Transverse colon (tissue), 3 donors: ENCODE results near the gene KHDC3L.

ENCODE experiments used
- CTCF ChIP-seq, 5 experiments: fragments of 200-600 bp in 3 of 5; fragments of 450-650 bp in 2 of 5; sonication (generic) in 3 of 5; IDR thresholded peaks; 1 replicate in 2 of 5; 2 replicates in 3 of 5; pipeline ENCODE4 v1.5.1; 2016 to 2017; ENCODE audit warnings: antibody characterized with exemption in 5 of 5, inconsistent platforms in 3 of 5, mild to moderate bottlenecking in 2 of 5, moderate library complexity in 1 of 5
- EP300 ChIP-seq: sonication (generic); formaldehyde crosslinking; IDR thresholded peaks from one replicate; pipeline ENCODE4 v1.6.1; 2017; ENCODE audit warnings: antibody characterized with exemption, low read depth

GRCh38 chr6:73409395-73409794, 46.9 kb downstream of the KHDC3L start:
- TF ChIP-seq EP300 (no peak), CTCF (IDR thresholded peaks at IDR 0.05) (no peak)
